Testis (tissue), 3 donors: Measurements from ENCODE around the gene ENPP5. TPM values are rescaled to one million over a fixed set of nuclear protein-coding genes. Genes with fewer than 3 reads are reported as not detected.

Experiments used
- polyA plus RNA-seq: library from polyadenylated mRNA; stranded (reverse); fragments of 350-450 nt; fragmentation: Illumina TruSeq; extraction: RNeasy Lipid Tissue Mini Kit (QIAGEN cat#74804); gene quantifications from one replicate; pipeline ENCODE4 v1.2.3, GENCODE V29; 2014; ENCODE audit warnings: low read depth, low replicate concordance; ENCODE audit not compliant: insufficient read depth
- total RNA-seq, 2 donors: library from RNA; depleted of rRNA; stranded (reverse); fragments of >200 nt; gene quantifications; one replicate each; pipeline ENCODE4 v1.2.3, GENCODE V29; 2016

ENPP5 gene
- total and polyA plus RNA-seq, 3 donors from 2014 or later: 72.4 to 122 (median 114) TPM

Other genes with a start within 250 kb of the ENPP5 start
- 1 to 10 TPM; 2.7 to 4.8 TPM for gene CLIC5, start 155.1 kb downstream of the ENPP5 start, total RNA-seq
- gene CLIC5, start 155.1 kb downstream of the ENPP5 start, polyA plus RNA-seq: 17.1 TPM
- 10 to 100 TPM; 21.1 to 23.1 TPM for gene ENPP4, start 41.0 kb downstream of the ENPP5 start, total RNA-seq
- gene ENPP4, start 41.0 kb downstream of the ENPP5 start, polyA plus RNA-seq: 13.0 TPM